OCI-LY7 (cell line): ENCODE measurements around the gene PRAMEF15.
"Not testable (repeated sequence)": the region's sequence is repeated elsewhere in the genome, so short reads cannot be mapped to it uniquely, and the experiment has no call there.

ENCODE experiments used
- CTCF ChIP-seq: fragments of 200-600 bp; sonication (generic); conservative IDR thresholded peaks from 2 replicates; pipeline ENCODE4 v1.5.1; 2014; ENCODE audit warnings: mild to moderate bottlenecking, antibody characterized with exemption, low read length, moderate library complexity, mixed read lengths
- EZH2phosphoT487 ChIP-seq: fragments of 200-600 bp; sonication (generic); IDR thresholded peaks from 2 replicates; pipeline ENCODE4 v1.6.1; 2018; ENCODE audit warnings: low read depth, borderline replicate concordance, mild to moderate bottlenecking, mixed run types, antibody characterized with exemption, low read length, moderate library complexity, mixed read lengths

- not testable (repeated sequence) for TF ChIP-seq CTCF, EZH2phosphoT487
These were observed 51.2 kb downstream of the PRAMEF15 start for GRCh38 chr1:13366536-13366935.
